Fibroblast of lung (primary cell): ENCODE data around the gene UAP1L1. TPM values are rescaled to one million over a fixed set of nuclear protein-coding genes. Genes with fewer than 3 reads are reported as not detected.

ENCODE experiments used
- DNase-seq, 2 donors: peaks; one replicate each; pipeline versions ENCODE4 v3.0.0 to v3.0.0-alpha.2; 2010; ENCODE audit warnings: low read depth in 2 of 2
- H2AFZ ChIP-seq: 2 replicates; pipeline ENCODE4 v1.5.1; 2012; ENCODE audit warnings: low read length, control low read depth, inconsistent platforms
- H3K27ac ChIP-seq: 2 replicates; pipeline ENCODE4 v1.5.1; 2011; ENCODE audit warnings: low read length, control low read depth; ENCODE audit not compliant: insufficient read depth
- H3K27me3 ChIP-seq: 2 replicates; pipeline ENCODE4 v1.5.1; 2011; ENCODE audit warnings: mild to moderate bottlenecking, low read length; ENCODE audit not compliant: control insufficient read depth, insufficient read depth
- H3K36me3 ChIP-seq: 2 replicates; pipeline ENCODE4 v1.5.1; 2011; ENCODE audit warnings: low read length; ENCODE audit not compliant: control insufficient read depth, insufficient read depth
- H3K4me1 ChIP-seq: 2 replicates; pipeline ENCODE4 v1.5.1; 2011; ENCODE audit warnings: low read length; ENCODE audit not compliant: control insufficient read depth, insufficient read depth; ENCODE audit errors: extremely low read depth
- H3K4me2 ChIP-seq: 2 replicates; pipeline ENCODE4 v1.5.1; 2011; ENCODE audit warnings: low read length, control low read depth; ENCODE audit not compliant: insufficient read depth; ENCODE audit errors: extremely low read depth
- H3K4me3 ChIP-seq, 4 experiments: fragments of 200-600 bp in 1 of 4; sonication (generic) in 1 of 4; replicated peaks in 1 of 4; 2 replicates each; pipeline ENCODE4 v1.5.1; 2011 to 2016; ENCODE audit warnings: low read length in 4 of 4, low read depth in 3 of 4, mild to moderate bottlenecking in 3 of 4, control low read depth in 2 of 4, inconsistent platforms in 1 of 4, mixed read lengths in 1 of 4; ENCODE audit not compliant: insufficient read depth in 1 of 4; ENCODE audit errors: control extremely low read depth in 1 of 4
- H3K79me2 ChIP-seq: 2 replicates; pipeline ENCODE4 v1.5.1; 2012; ENCODE audit warnings: mild to moderate bottlenecking, low read length, inconsistent platforms; ENCODE audit not compliant: control insufficient read depth, insufficient read depth
- H3K9ac ChIP-seq: 2 replicates; pipeline ENCODE4 v1.5.1; 2011; ENCODE audit warnings: mild to moderate bottlenecking, low read length, control low read depth; ENCODE audit not compliant: insufficient read depth
- H3K9me3 ChIP-seq: 2 replicates; pipeline ENCODE4 v1.5.1; 2012; ENCODE audit warnings: low read depth, low read length; ENCODE audit not compliant: control insufficient read depth, insufficient read depth
- H4K20me1 ChIP-seq: 2 replicates; pipeline ENCODE4 v1.5.1; 2011; ENCODE audit warnings: low read length; ENCODE audit not compliant: control insufficient read depth, insufficient read depth; ENCODE audit errors: extremely low read depth
- CTCF ChIP-seq, 2 donors: IDR thresholded peaks in 1 of 2; conservative IDR thresholded peaks in 1 of 2; 1 replicate in 1 of 2; 2 replicates in 1 of 2; pipeline ENCODE4 v1.5.1; 2011 to 2012; ENCODE audit warnings: low read length in 2 of 2, control low read depth in 1 of 2, inconsistent platforms in 1 of 2, low read depth in 1 of 2, mild to moderate bottlenecking in 1 of 2
- EZH2 ChIP-seq: IDR thresholded peaks from 2 replicates; pipeline ENCODE4 v1.5.1; 2012; ENCODE audit warnings: low read length, control low read depth, mild to moderate bottlenecking; ENCODE audit errors: missing control alignments
- polyA plus RNA-seq, 2 donors: library from polyadenylated mRNA; depleted of rRNA in 1 of 2; stranded (reverse) in 1 of 2; unstranded in 1 of 2; fragments of >200 nt; gene quantifications; 2 replicates each; pipeline ENCODE4 v1.2.1, GENCODE V29; 2011 to 2012; ENCODE audit warnings: missing spikeins in 1 of 2
- total RNA-seq: library from RNA; depleted of rRNA; stranded (reverse); fragments of >200 nt; gene quantifications from 2 replicates; pipeline ENCODE4 v1.2.1, GENCODE V29; 2014

The UAP1L1 gene
- total and polyA plus RNA-seq, 2 donors (not counting 1 experiment from before 2014, with no cell fraction given): 16.4 to 21.1 TPM

GRCh38 chr9:137074657-137075274 is 2.6 kb upstream of the UAP1L1 start:
- H2AFZ ChIP-seq: no peak overlapping the region
- DNase-seq: no peak
- H3K79me2 ChIP-seq: peaks cover 18% of the 10 kb centered on the region
- TF ChIP-seq CTCF (conservative IDR thresholded peaks at IDR 0.05 in 1 of 2, IDR thresholded peaks at IDR 0.05 in 1 of 2; ENCODE audit: low read depth in 1 of 2, low read length in 2 of 2) (no peak), EZH2 (no peak)
- H3K4me3 ChIP-seq: no peak overlapping the region
- no peaks in the 10 kb centered on the region for H3K9me3 ChIP-seq
- no peak overlapping the region for H3K27ac ChIP-seq
- H3K9ac ChIP-seq: no peak overlapping the region
- H3K36me3 ChIP-seq: peaks cover 14% of the 10 kb centered on the region
- H4K20me1 ChIP-seq: no peaks in the 10 kb centered on the region
- no peaks in the 10 kb centered on the region for H3K27me3 ChIP-seq
- no peak overlapping the region for H3K4me2 ChIP-seq
- H3K4me1 ChIP-seq: peaks cover 13% of the 10 kb centered on the region

- Histone ChIP-seq H3K9me3 (no peaks in the 10 kb centered on the region), H3K27me3 (no peaks in the 10 kb centered on the region), H3K4me1 (peaks cover 13% of the 10 kb centered on the region), H4K20me1 (no peaks in the 10 kb centered on the region), H3K27ac (no peak overlapping the region), H3K79me2 (peaks cover 22% of the 10 kb centered on the region), H3K4me3 (no peak overlapping the region), H3K36me3 (peaks cover 18% of the 10 kb centered on the region), H3K9ac (no peak overlapping the region), H3K4me2 (no peak overlapping the region), H2AFZ (no peak overlapping the region)
- TF ChIP-seq EZH2 (no peak), CTCF (conservative IDR thresholded peaks at IDR 0.05 in 1 of 2, IDR thresholded peaks at IDR 0.05 in 1 of 2; ENCODE audit: low read depth in 1 of 2, low read length in 2 of 2) (no peak)
- DNase-seq: no peak
These were observed 2.0 kb upstream of the UAP1L1 start for GRCh38 chr9:137075275-137075775.

GRCh38 chr9:137076636-137077009 is 694 bp upstream of the UAP1L1 start:
- peak overlapping the region; percentile 38 for H2AFZ ChIP-seq
- peaks cover 26% of the 10 kb centered on the region for H3K36me3 ChIP-seq
- no peaks in the 10 kb centered on the region for H3K9me3 ChIP-seq
- peak overlapping the region in 2 of 4 experiments; percentile 19 to 79 for H3K4me3 ChIP-seq
- H3K9ac ChIP-seq: no peak overlapping the region
- H3K27ac ChIP-seq: no peak overlapping the region
- TF ChIP-seq CTCF (conservative IDR thresholded peaks at IDR 0.05 in 1 of 2, IDR thresholded peaks at IDR 0.05 in 1 of 2; ENCODE audit: low read depth in 1 of 2, low read length in 2 of 2): no peak
- no peak for TF ChIP-seq EZH2
- no peak for DNase-seq
- no peaks in the 10 kb centered on the region for H4K20me1 ChIP-seq
- H3K79me2 ChIP-seq: peaks cover 22% of the 10 kb centered on the region
- H3K4me2 ChIP-seq: peak overlapping the region; percentile 59
- peaks cover 8% of the 10 kb centered on the region for H3K4me1 ChIP-seq
- no peaks in the 10 kb centered on the region for H3K27me3 ChIP-seq
